Naive thymus-derived CD4-positive, alpha-beta T cell (primary cell): ENCODE data around the gene FRMD4A. TPM values are rescaled to one million over a fixed set of nuclear protein-coding genes. Genes with fewer than 3 reads are reported as not detected.

Experiments used
- ATAC-seq: fragments of 150-1000 bp; cut with Tn5 transposase; 2 replicates; pipeline ENCODE4 v1.10.0; 2021; ENCODE audit warnings: mild to moderate bottlenecking, moderate library complexity
- CTCF ChIA-PET: fragments of 350-600 bp; sonication (Branson Sonifier 250); formaldehyde crosslinking; loops from one replicate; lab custom pipeline; 2021; ENCODE audit warnings: antibody characterized with exemption; lab: Charles Lee
- POLR2A ChIA-PET: fragments of 350-600 bp; sonication (Branson Sonifier 250); formaldehyde crosslinking; loops from one replicate; lab custom pipeline; 2021; ENCODE audit warnings: antibody characterized with exemption, inconsistent platforms; lab: Charles Lee
- DNase-seq, 9 donors: peaks; one replicate each; pipeline versions ENCODE4 v3.0.0 to v3.0.0-alpha.2; 2020 to 2022; ENCODE audit warnings: mixed read lengths in 1 of 9
- H3K27ac ChIP-seq: one replicate; pipeline ENCODE4 v1.7.0; 2013; ENCODE audit warnings: mild to moderate bottlenecking, low read depth, low read length, moderate library complexity
- H3K27me3 ChIP-seq, 2 donors: one replicate each; pipeline ENCODE4 v1.7.0; 2013; ENCODE audit warnings: low read length in 2 of 2, mild to moderate bottlenecking in 2 of 2, moderate library complexity in 2 of 2; ENCODE audit not compliant: control insufficient read depth in 2 of 2, insufficient read depth in 2 of 2
- H3K36me3 ChIP-seq, 3 experiments: 1 replicate in 2 of 3; 2 replicates in 1 of 3; pipeline ENCODE4 v1.7.0; 2013; ENCODE audit warnings: low read length in 3 of 3, mild to moderate bottlenecking in 3 of 3, moderate library complexity in 1 of 3; ENCODE audit not compliant: insufficient read depth in 3 of 3, control insufficient read depth in 2 of 3
- H3K4me1 ChIP-seq, 2 donors: one replicate each; pipeline ENCODE4 v1.7.0; 2013; ENCODE audit warnings: low read length in 2 of 2, mild to moderate bottlenecking in 2 of 2, moderate library complexity in 1 of 2; ENCODE audit not compliant: control insufficient read depth in 2 of 2, insufficient read depth in 2 of 2
- H3K4me3 ChIP-seq: 2 replicates; pipeline ENCODE4 v1.7.0; 2013; ENCODE audit warnings: mild to moderate bottlenecking, low read length
- H3K9me3 ChIP-seq, 3 experiments: 1 replicate in 2 of 3; 2 replicates in 1 of 3; pipeline ENCODE4 v1.7.0; 2013; ENCODE audit warnings: low read length in 3 of 3; ENCODE audit not compliant: control insufficient read depth in 2 of 3
- H3K27ac Mint-ChIP-seq, 9 donors: one replicate each; pipeline ENCODE4 v1.8.0; 2020 to 2022; ENCODE audit warnings: mixed read lengths in 9 of 9, mild to moderate bottlenecking in 8 of 9, moderate library complexity in 5 of 9, inconsistent platforms in 2 of 9
- H3K27me3 Mint-ChIP-seq, 5 donors: one replicate each; pipeline ENCODE4 v1.8.0; 2021 to 2022; ENCODE audit warnings: mixed read lengths in 5 of 5, mild to moderate bottlenecking in 1 of 5
- H3K36me3 Mint-ChIP-seq, 5 donors: one replicate each; pipeline ENCODE4 v1.8.0; 2020 to 2022; ENCODE audit warnings: mixed read lengths in 5 of 5, mild to moderate bottlenecking in 3 of 5, inconsistent platforms in 1 of 5
- H3K4me1 Mint-ChIP-seq, 7 donors: one replicate each; pipeline ENCODE4 v1.8.0; 2020 to 2022; ENCODE audit warnings: mixed read lengths in 7 of 7, mild to moderate bottlenecking in 3 of 7, inconsistent platforms in 1 of 7
- H3K4me3 Mint-ChIP-seq, 10 donors: one replicate each; pipeline ENCODE4 v1.8.0; 2020 to 2022; ENCODE audit warnings: mild to moderate bottlenecking in 10 of 10, mixed read lengths in 10 of 10, moderate library complexity in 6 of 10, inconsistent platforms in 2 of 10
- H3K9me3 Mint-ChIP-seq, 11 donors: one replicate each; pipeline ENCODE4 v1.8.0; 2020 to 2022; ENCODE audit warnings: mixed read lengths in 11 of 11, mild to moderate bottlenecking in 4 of 11, inconsistent platforms in 1 of 11, moderate library complexity in 1 of 11
- intact Hi-C, 2 donors: fragments of 100-400 bp; cut with micrococcal nuclease; formaldehyde crosslinking; loops; one replicate each; pipeline ENCODE4 v1.15.1; 2023
- polyA plus RNA-seq, 2 donors: library from polyadenylated mRNA; unstranded; fragments of 300-500 nt; fragmentation: Illumina TruSeq; gene quantifications; one replicate each; pipeline ENCODE4 v1.2.3, GENCODE V29; 2021
- total RNA-seq, 6 experiments: library from RNA in 5 of 6; stranded (reverse) in 5 of 6; gene quantifications; 1 replicate in 5 of 6; 2 replicates in 1 of 6; pipeline ENCODE4 v1.2.3 and lab custom pipeline; 2021 to 2026

Gene FRMD4A
- total and polyA plus RNA-seq, 7 experiments from 2014 or later = 0.10 to 3.1 (median 0.62) TPM

- peaks cover 0 to 60% (median 0%) of the 10 kb centered on the region in 3 experiments for H3K36me3 ChIP-seq
- peaks cover 0 to 8% (median 0%) of the 10 kb centered on the region in 3 experiments for H3K9me3 ChIP-seq
- H3K27me3 Mint-ChIP-seq = no peaks in the 10 kb centered on the region
- H3K4me3 ChIP-seq = no peak overlapping the region
- ATAC-seq (no peak), DNase-seq (no peak)
- H3K9me3 Mint-ChIP-seq = peaks cover 6 to 18% (median 13%) of the 10 kb centered on the region in 11 donors
- POLR2A ChIA-PET = no interaction called here
- no peaks in the 10 kb centered on the region for H3K4me1 ChIP-seq
- H3K27me3 ChIP-seq = no peaks in the 10 kb centered on the region
- intact Hi-C loops = no loop called here
- H3K4me3 Mint-ChIP-seq = no peak overlapping the region
- peaks cover 31 to 79% (median 57%) of the 10 kb centered on the region in 5 donors for H3K36me3 Mint-ChIP-seq
- H3K27ac ChIP-seq = no peak overlapping the region
- CTCF ChIA-PET = no interaction called here
- H3K27ac Mint-ChIP-seq = no peak overlapping the region
- H3K4me1 Mint-ChIP-seq = peaks cover 0 to 7% (median 0%) of the 10 kb centered on the region in 7 donors
Observed at GRCh38 chr10:13636776-13637175, 693.9 kb downstream of the FRMD4A start.

- ChIA-PET POLR2A (no interaction called here), CTCF (interaction anchor here (0.5 kb wide), 1 partner anchor 31 kb away, joined by 3 read pairs; no protein-coding TSS in a partner anchor)
- Histone ChIP-seq H3K4me3 (no peak overlapping the region), H3K27ac (no peak overlapping the region), H3K36me3 (peaks cover 0 to 59% (median 0%) of the 10 kb centered on the region in 3 experiments), H3K27me3 (no peaks in the 10 kb centered on the region), H3K4me1 (no peaks in the 10 kb centered on the region), H3K9me3 (no peaks in the 10 kb centered on the region)
- Mint-ChIP-seq H3K27me3 (no peaks in the 10 kb centered on the region), H3K9me3 (peaks cover 0 to 2% (median 0%) of the 10 kb centered on the region in 11 donors), H3K27ac (no peak overlapping the region), H3K4me3 (no peak overlapping the region), H3K36me3 (peaks cover 19 to 75% (median 40%) of the 10 kb centered on the region in 5 donors), H3K4me1 (peaks cover 0 to 7% (median 0%) of the 10 kb centered on the region in 7 donors)
- ATAC-seq (no peak), DNase-seq (no peak)
- intact Hi-C loops = no loop called here
Observed at GRCh38 chr10:13634207-13634606, 696.5 kb downstream of the FRMD4A start.

- DNase-seq = no peak
- ChIA-PET POLR2A (no interaction called here), CTCF (no interaction called here)
- no peak for ATAC-seq
- H3K36me3 Mint-ChIP-seq = peaks cover 16 to 74% (median 35%) of the 10 kb centered on the region in 5 donors
- no peaks in the 10 kb centered on the region for H3K27me3 Mint-ChIP-seq
- H3K27ac Mint-ChIP-seq = peak overlapping the region in 2 of 9 donors; percentile 0 to 26
- Histone ChIP-seq H3K4me1 (no peaks in the 10 kb centered on the region), H3K36me3 (peaks cover 0 to 56% (median 0%) of the 10 kb centered on the region in 3 experiments), H3K9me3 (no peaks in the 10 kb centered on the region), H3K27ac (no peak overlapping the region), H3K27me3 (no peaks in the 10 kb centered on the region), H3K4me3 (no peak overlapping the region)
- peaks cover 0 to 7% (median 0%) of the 10 kb centered on the region in 7 donors for H3K4me1 Mint-ChIP-seq
- H3K9me3 Mint-ChIP-seq = no peaks in the 10 kb centered on the region
- H3K4me3 Mint-ChIP-seq = no peak overlapping the region
- intact Hi-C loops = no loop called here
Observed at GRCh38 chr10:13633689-13634088, 697.0 kb downstream of the FRMD4A start.

- CTCF ChIA-PET = no interaction called here
- Mint-ChIP-seq H3K4me1 (peaks cover 0 to 7% (median 0%) of the 10 kb centered on the region in 7 donors), H3K4me3 (no peak overlapping the region), H3K27me3 (no peaks in the 10 kb centered on the region), H3K9me3 (no peaks in the 10 kb centered on the region), H3K27ac (no peak overlapping the region), H3K36me3 (peaks cover 15 to 69% (median 28%) of the 10 kb centered on the region in 5 donors)
- H3K9me3 ChIP-seq = no peaks in the 10 kb centered on the region
- H3K36me3 ChIP-seq = peaks cover 0 to 53% (median 0%) of the 10 kb centered on the region in 3 experiments
- no peak overlapping the region for H3K27ac ChIP-seq
- DNase-seq (no peak), ATAC-seq (no peak)
- POLR2A ChIA-PET = no interaction called here
- intact Hi-C loops = no loop called here
- H3K4me3 ChIP-seq = no peak overlapping the region
- H3K4me1 ChIP-seq = no peaks in the 10 kb centered on the region
- H3K27me3 ChIP-seq = no peaks in the 10 kb centered on the region
Observed at GRCh38 chr10:13632884-13633440, 697.8 kb downstream of the FRMD4A start.

- Histone ChIP-seq H3K36me3 (peaks cover 0 to 52% (median 0%) of the 10 kb centered on the region in 3 experiments), H3K27me3 (no peaks in the 10 kb centered on the region), H3K27ac (no peak overlapping the region), H3K4me1 (no peaks in the 10 kb centered on the region), H3K4me3 (no peak overlapping the region), H3K9me3 (no peaks in the 10 kb centered on the region)
- intact Hi-C loops = no loop called here
- no peaks in the 10 kb centered on the region for H3K9me3 Mint-ChIP-seq
- CTCF ChIA-PET = no interaction called here
- no peak overlapping the region for H3K27ac Mint-ChIP-seq
- no peak for DNase-seq
- ATAC-seq = no peak
- H3K36me3 Mint-ChIP-seq = peaks cover 15 to 64% (median 22%) of the 10 kb centered on the region in 5 donors
- no peaks in the 10 kb centered on the region for H3K27me3 Mint-ChIP-seq
- peaks cover 0 to 7% (median 0%) of the 10 kb centered on the region in 7 donors for H3K4me1 Mint-ChIP-seq
- H3K4me3 Mint-ChIP-seq = no peak overlapping the region
- POLR2A ChIA-PET = no interaction called here
Observed at GRCh38 chr10:13632440-13632839, 698.3 kb downstream of the FRMD4A start.

- Mint-ChIP-seq H3K27me3 (no peaks in the 10 kb centered on the region), H3K4me1 (peaks cover 0 to 7% (median 0%) of the 10 kb centered on the region in 7 donors), H3K36me3 (peaks cover 14 to 58% (median 15%) of the 10 kb centered on the region in 5 donors), H3K27ac (no peak overlapping the region), H3K9me3 (no peaks in the 10 kb centered on the region), H3K4me3 (no peak overlapping the region)
- Histone ChIP-seq H3K27ac (no peak overlapping the region), H3K27me3 (no peaks in the 10 kb centered on the region), H3K36me3 (peaks cover 0 to 60% (median 0%) of the 10 kb centered on the region in 3 experiments), H3K4me3 (no peak overlapping the region), H3K4me1 (no peaks in the 10 kb centered on the region), H3K9me3 (no peaks in the 10 kb centered on the region)
- ChIA-PET CTCF (no interaction called here), POLR2A (no interaction called here)
- intact Hi-C loops = no loop called here
- ATAC-seq (no peak), DNase-seq (no peak)
Observed at GRCh38 chr10:13631594-13631993, 699.1 kb downstream of the FRMD4A start.

- H3K4me3 ChIP-seq = no peak overlapping the region
- H3K27ac ChIP-seq = no peak overlapping the region
- Mint-ChIP-seq H3K4me3 (no peak overlapping the region), H3K27me3 (no peaks in the 10 kb centered on the region), H3K36me3 (peaks cover 12 to 46% (median 15%) of the 10 kb centered on the region in 5 donors), H3K9me3 (no peaks in the 10 kb centered on the region), H3K27ac (peak overlapping the region in 1 of 9 donors; percentile 33), H3K4me1 (peaks cover 0 to 5% (median 0%) of the 10 kb centered on the region in 7 donors)
- ChIA-PET CTCF (no interaction called here), POLR2A (no interaction called here)
- peaks cover 0 to 60% (median 0%) of the 10 kb centered on the region in 3 experiments for H3K36me3 ChIP-seq
- DNase-seq (no peak), ATAC-seq (no peak)
- no peaks in the 10 kb centered on the region for H3K9me3 ChIP-seq
- no peaks in the 10 kb centered on the region for H3K27me3 ChIP-seq
- H3K4me1 ChIP-seq = no peaks in the 10 kb centered on the region
- intact Hi-C loops = no loop called here
Observed at GRCh38 chr10:13630231-13630630, 700.5 kb downstream of the FRMD4A start.
